Activated CD4-positive, alpha-beta T cell treated with anti-CD3 and anti-CD28 coated beads, Interleukin-2, Interleukin-6, amounts not matched to agents 100 ng/mL and 50 ng/mL, durations not matched to agents 16 hours and 8 hours (primary cell): ENCODE measurements around the gene KCNH6.

ENCODE experiments used
- DNase-seq: peaks from one replicate; pipeline ENCODE4 v3.0.0-alpha.2; 2020

The KCNH6 gene

GRCh38 chr17:63555500-63556156, 32.5 kb downstream of the KCNH6 start:
- no peak for DNase-seq

- DNase-seq: no peak
Observed at GRCh38 chr17:63557416-63557815, 34.3 kb downstream of the KCNH6 start.

GRCh38 chr17:63558441-63558840, 35.3 kb downstream of the KCNH6 start:
- no peak for DNase-seq

GRCh38 chr17:63561819-63562218, 38.7 kb downstream of the KCNH6 start:
- DNase-seq: no peak

- no peak for DNase-seq
Observed at GRCh38 chr17:63563339-63563738, 40.2 kb downstream of the KCNH6 start.

- DNase-seq: no peak
Observed at GRCh38 chr17:63564562-63564961, 41.4 kb downstream of the KCNH6 start.

GRCh38 chr17:63567229-63567628, 44.1 kb downstream of the KCNH6 start:
- DNase-seq: no peak

GRCh38 chr17:63568563-63568962, 45.4 kb downstream of the KCNH6 start:
- no peak for DNase-seq

- DNase-seq: peak; percentile 18
Observed at GRCh38 chr17:63571632-63572310, 48.6 kb downstream of the KCNH6 start.

GRCh38 chr17:63573634-63574033, 50.5 kb downstream of the KCNH6 start:
- no peak for DNase-seq

GRCh38 chr17:63578027-63578768, 55.0 kb downstream of the KCNH6 start:
- no peak for DNase-seq

- DNase-seq: no peak
Observed at GRCh38 chr17:63578769-63579111, 55.6 kb downstream of the KCNH6 start.

GRCh38 chr17:63579633-63580032, 56.5 kb downstream of the KCNH6 start:
- DNase-seq: no peak

GRCh38 chr17:63587770-63588169, 64.6 kb downstream of the KCNH6 start:
- no peak for DNase-seq

- DNase-seq: no peak
Observed at GRCh38 chr17:63588797-63589196, 65.6 kb downstream of the KCNH6 start.

GRCh38 chr17:63589646-63590045, 66.5 kb downstream of the KCNH6 start:
- no peak for DNase-seq

GRCh38 chr17:63592797-63593196, 69.6 kb downstream of the KCNH6 start:
- no peak for DNase-seq

GRCh38 chr17:63595132-63595531, 72.0 kb downstream of the KCNH6 start:
- DNase-seq: no peak
